Pulmonary artery endothelial cell (primary cell): ENCODE results near the gene KTI12. TPM values are rescaled to one million over a fixed set of nuclear protein-coding genes. Genes with fewer than 3 reads are reported as not detected.
A peak's percentile ranks its signal among the peaks of the same experiment; 100 is the strongest.
"Not testable (repeated sequence)": the region's sequence is repeated elsewhere in the genome, so short reads cannot be mapped to it uniquely, and the experiment has no call there.

Experiments used
- DNase-seq: peaks from one replicate; pipeline ENCODE4 v3.0.0-alpha.2; 2011; ENCODE audit warnings: low read depth, low spot score
- total RNA-seq: library from RNA; depleted of rRNA; stranded (reverse); fragments of >200 nt; gene quantifications from 2 replicates; pipeline ENCODE4 v1.2.3, GENCODE V29; 2014

Gene KTI12
- total RNA-seq, 1 donor from 2014 or later, result 12.1 TPM

DNA sequence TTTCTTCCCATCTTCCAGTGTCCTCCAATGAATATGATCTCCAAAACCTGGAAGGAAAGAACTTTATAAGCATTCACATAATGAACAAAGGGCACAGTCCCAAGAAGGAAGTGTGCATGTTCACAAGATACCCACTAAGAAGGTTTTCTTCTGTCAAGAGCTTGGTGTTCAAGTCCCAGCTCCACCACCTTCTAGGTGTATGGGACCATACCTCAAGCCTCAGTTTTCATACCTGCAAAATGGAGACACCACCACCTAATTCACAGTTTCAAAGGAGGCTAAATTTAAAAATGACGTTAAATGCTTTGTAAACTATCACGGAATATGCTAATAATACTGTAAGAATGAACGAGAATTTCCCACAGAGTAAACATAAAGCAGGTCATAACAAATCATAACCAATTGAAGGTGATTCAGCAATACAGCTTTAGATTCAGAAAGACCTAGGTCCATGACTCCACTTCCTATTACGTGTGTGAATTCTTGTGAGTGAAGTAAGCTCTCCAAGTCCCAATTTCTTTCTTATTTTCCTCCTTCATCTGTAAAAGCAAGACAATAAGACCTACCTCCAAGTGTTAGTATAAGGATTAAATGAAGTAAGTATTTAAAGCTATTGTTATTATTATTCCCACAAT, 8.1 kb upstream of the KTI12 start:
- no peak for DNase-seq

DNA sequence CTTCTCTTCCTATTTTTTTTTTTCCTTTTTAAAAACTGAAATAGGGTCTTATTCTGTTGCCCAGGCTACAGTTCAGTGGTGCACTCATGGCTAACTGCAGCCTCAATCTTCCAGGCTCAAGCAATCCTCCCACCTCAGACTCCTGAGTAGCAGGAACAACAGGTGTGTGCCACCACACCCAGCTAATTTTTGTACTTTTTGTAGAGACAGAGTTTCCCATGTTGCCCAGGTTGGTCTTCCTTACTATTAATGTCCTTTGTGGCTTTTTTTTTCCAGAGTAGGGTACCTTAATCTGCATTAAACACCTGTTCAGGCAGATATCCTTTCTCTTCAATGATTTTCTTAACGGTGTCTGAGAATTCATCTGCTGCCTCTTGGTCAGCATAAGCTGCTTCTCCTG, 4.3 kb upstream of the KTI12 start:
- no peak for DNase-seq

DNA sequence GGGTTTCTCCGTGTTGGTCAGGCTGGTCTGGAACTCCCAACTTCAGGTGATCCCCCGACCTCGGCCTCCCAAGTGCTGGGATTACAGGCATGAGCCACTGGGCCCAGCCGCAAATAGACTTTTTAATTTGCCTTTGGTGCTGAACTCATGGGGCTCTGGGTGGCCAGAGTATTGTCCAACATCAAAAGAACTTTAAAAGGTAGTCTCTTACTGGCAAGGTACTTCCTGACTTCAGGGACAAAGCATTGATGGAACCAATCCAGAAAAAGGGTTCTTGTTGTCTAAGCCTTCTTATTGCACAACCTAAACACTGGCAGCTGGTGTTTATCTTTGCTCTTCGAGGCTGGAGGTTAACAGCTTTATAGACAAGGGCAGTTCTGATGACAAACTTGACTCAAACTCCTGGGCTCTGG, 3.8 kb upstream of the KTI12 start:
- no peak for DNase-seq

DNA sequence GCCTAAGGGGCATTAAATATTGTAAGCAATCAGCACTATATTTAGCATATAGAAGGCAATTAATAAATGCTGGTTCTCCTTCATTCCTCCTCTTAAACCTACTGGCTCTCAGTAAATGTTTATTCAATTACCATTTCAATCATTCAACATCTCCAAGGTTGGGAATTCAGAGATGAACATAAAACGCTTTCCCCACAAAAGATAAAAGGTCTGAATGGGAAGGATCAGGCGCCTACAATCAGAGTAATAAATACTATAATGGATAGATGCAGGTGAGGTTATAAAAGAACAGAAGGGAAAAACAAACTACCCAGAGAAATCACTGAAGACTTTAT, 407 bp upstream of the KTI12 start:
- no peak for DNase-seq

DNA sequence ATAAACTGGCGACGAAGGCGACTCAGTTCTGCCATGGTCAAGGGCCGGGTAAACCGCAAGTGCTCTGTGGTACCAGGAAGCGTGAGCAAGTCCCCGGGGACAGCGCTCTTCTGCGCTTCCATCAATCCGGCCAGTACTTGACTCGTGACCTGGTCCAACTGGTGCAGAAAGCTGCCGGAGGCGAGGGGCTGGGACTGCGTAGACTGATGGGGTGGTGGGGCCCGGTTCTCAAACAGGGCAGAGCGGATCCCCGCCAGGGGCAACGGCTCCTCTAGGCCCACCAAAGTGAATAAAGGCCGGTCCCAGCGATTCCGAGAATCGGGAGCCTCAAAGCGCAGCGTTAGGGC, 852 bp downstream of the KTI12 start:
- no peak for DNase-seq

DNA sequence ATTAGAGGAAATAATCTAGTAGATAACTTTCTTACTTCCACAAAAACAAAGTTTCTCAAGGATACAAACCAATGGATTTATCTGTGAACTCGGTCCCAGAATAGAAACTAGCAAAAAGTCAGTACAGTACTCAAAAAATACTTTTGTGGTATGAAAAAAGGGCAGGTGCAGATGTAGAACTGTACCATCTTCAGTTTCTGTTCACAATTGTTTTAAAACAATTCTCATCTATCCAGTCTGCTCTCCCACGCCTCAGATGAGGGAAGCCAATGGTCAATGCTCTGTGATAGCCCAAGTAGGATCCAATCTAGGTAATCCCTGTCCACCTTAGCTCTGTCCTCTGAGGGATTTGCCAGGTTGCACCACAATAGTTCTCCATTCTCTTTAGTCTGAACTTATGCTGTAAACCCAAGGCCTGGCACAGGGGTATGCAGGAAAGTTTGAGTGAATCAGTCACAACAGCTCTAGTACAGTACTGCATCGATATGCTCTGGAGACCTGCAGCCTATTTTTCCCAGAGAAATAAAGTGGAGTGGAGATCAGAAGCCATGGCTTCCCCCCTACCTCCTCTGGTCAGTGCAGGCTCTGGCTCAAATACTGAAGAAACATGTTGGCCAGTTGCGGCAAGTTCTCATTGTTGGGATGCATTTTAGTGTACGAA, 1.4 kb downstream of the KTI12 start:
- no peak for DNase-seq

DNA sequence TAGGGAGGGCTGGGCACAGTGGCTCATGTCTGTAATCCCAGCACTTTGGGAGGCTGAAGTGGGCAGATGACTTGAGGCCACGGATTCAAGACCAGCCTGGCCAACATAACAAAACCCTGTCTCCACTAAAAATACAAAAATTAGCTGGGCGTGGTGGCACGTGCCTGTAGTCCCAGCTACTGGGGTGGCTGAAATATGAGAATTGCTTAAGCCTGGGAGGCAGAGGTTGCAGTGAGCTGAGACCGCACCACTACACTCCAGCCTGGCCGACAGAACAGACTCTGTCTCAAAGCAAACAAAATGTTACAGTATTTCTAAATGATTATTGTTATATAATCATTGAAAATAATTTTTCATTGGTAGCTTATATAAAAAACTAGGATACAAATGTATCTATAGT, 4.8 kb downstream of the KTI12 start:
- DNase-seq, result not testable (repeated sequence)

DNA sequence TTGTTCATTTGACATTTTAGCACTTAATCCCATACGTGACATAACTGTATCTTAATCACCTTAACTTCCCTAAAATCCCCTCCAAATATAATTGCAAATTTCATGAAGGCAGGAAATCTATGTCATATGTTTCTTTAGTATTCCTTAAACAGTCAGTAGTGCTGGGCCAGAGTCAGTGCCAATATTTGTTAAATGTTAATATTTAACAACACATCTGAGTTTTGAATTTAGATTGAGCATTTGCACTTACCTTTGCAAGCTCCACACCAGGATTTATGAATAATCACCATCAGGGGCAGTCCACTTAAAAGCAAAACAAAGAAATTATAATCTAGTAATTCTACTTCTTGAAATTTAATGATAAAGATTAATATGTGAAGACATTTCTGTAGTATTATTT, 5.3 kb downstream of the KTI12 start:
- DNase-seq, result no peak

DNA sequence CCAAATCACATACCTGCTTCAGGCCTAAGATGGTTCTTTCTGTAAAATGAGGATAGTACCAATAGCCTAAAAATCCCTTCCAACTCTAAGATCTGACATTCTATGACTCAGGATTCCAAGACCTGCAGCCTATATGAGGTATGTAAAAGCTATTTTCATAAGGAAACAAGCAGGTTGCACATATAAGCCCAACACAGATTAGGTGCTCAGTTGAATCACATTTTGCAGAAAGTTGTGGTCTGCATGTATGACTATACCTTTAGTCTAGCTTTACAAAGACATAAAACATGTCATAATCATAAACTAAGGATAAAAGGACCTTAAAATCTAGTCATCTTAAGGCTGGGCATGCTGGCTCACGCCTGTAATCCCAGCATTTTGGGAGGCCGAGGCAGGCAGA, 7.3 kb downstream of the KTI12 start:
- no peak for DNase-seq

DNA sequence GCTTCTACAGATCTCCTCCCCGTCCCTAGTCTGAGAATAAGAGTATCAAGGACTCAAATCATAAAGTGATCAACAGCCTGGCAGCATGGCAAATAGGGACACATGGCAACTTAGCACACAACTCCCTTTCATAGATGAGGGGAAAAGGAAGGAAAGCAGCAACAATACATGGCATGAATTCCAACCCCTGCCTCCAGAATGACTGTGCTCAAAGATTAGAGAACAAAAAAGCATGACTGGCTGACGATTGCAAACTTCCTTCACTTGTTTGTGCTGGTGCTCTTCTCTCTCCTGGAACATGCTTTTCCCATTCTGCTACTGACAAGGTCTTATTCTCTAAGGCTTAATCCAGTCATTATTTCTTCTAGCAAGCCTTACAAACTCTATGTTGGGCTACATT, 11.5 kb downstream of the KTI12 start:
- DNase-seq, result peak; percentile 61

DNA sequence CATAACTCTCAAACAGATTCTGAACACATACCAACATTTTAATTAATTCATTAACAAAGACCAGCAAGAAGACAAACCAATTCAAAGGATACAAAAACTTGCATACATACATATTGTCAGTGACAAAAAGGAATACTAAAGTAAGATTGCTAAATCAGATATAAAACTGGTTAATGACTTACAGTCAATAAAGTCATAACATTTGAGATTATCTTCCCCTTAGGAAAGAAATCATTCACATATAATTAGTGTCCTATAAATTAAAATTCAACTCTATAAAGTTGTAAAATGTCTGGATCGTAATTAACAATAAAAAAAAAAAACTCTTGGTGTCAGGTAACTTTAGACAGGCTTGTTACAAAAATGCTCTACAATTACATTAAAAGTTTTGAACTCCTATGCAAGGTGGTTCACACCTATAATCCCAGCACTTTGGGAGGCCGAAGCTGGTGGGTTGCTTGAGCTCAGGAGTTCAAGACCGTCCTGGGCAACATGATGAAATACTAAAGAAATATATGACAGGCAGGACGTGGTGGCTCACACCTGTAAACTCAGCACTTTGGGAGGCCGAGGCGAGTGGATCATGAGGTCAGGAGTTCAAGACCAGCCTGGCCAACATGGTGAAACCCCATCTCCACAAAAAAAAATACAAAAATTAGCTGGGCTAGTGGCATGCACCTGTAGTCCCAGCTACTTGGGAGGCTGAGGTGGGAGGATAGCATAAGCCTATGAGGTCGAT, 25.4 kb downstream of the KTI12 start:
- DNase-seq, result no peak

DNA sequence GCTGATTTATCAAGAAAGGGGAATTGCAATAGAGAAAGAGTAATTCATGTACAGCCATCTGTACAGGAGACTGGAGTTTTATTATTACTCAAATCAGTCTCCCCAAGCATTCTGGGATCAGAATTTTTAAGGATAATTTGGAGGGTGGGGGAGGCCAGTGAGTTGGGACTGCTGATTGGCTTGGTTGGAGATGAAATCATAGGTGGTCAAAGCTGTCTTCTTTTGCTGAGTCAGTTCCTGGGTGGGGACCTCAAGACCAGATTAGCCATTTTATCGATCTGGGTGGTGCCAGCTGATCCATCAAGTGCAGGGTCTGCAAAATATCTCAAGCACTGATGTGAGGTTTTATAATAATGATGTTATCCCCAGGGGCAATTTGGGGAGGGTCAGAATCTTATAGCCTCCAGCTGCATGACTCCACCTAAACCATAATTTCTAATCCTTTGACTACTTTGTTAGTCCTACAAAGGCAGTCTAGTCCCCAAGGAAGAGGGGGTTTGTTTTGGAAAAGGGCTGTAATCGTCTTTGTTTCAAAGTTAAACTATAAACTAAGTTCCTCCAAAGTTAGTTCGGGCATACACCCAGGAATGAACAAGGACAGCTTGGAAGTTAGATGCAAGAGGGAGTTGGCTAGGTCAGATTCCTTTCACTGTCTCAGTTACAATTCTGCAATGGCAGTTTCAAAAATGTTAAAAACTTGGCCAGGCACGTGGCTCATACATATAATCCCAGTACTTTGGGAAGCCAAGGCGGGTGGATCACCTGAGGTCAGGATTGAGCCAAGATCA, 26.2 kb downstream of the KTI12 start:
- DNase-seq, result no peak

DNA sequence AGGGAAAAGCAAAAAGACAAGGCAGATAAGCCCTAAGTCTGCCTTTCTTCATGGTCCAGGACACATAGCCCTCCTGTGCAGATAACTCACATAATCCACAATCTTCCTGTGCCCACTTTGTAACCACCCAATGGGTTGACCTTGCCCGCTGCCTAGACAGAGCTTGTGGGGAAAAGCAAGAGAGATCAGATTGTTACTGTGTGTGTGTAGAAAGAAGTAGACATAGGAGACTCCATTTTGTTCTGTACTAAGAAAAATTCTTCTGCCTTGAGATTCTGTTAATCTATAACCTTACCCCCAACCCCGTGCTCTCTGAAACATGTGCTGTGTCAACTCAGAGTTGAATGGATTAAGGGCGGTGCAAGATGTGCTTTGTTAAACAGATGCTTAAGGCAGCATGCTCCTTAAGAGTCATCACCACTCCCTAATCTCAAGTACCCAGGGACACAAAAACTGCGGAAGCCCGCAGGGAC, 27.5 kb downstream of the KTI12 start:
- DNase-seq, result not testable (repeated sequence)

DNA sequence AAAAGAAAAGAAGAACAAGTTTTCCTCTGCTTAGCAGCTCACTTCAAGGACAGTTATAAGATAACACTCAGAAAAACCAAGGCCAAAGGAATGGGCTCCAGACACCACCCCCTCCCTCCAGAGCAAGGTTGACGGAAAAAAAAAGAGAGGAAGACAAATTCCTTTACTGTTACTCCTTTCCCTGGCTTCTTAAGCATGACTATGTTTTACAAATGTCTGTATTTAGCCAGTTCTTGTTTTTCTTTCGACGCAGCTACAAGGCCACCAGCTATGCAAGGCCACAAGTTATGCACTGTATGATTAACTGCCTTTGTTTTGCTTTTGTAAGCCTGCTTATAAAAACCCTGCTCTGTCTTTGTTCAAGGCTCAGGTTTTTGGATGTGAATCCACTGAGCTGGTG, 28.1 kb downstream of the KTI12 start:
- DNase-seq, result not testable (repeated sequence)

DNA sequence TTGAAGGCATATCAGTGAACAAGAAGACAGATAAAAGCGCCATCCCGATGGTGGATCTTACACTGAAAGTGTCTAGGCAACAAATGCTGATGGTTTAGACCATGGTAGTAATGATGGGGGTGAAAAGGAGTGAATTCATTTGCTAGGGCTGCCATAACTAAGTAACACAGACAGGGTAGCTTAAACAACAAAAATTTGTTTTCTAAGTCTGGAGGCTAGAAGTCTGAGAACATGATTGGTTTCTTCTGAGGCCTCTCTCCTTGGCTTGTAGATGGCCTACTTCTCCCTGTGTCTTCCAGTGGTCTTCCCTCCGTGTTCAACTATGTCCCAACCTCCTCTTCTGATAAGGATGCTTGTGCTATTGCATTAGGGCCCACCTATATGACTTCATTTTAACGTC, 29.7 kb downstream of the KTI12 start:
- no peak for DNase-seq

DNA sequence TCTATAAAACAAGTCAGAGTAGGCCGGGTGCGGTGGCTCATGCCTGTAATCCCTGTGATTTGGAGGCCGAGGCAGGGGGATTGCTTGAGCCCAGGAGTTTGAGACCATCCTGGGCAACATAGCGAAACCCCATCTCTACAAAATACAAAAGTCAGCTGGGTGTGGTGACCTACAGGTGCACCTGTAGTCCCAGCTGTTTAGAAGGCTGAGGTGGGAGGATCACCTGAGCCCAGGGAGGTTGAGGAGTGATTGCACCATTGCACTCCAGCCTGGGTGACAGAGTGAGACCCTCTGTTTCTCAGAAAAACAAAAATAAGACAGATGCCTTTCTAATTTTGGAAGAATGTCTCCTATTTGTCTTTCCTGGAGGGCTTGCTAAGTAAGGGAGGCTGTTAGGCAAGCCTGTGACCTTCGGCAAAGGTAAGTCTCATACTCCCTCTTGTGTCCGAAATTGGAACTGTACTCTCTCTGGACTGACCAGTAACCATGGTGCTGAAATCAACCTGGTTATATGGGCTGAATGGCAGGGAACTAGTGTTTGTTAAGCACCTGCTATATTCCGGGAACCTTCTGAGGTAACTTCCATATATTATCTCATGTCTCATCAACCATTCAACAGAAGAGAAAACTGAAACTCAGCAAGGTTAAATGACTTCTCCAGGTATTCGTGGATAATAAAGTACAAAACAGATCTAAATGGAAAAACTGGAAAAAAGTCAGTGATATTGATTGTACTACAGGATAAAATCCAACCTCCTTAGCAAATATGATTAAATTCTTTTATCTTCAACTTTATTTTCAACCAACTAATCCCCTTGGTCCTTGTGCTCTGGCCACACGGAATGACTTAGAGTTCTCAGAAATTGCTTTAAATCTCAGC, 31.3 kb downstream of the KTI12 start:
- peak; percentile 78 for DNase-seq

DNA sequence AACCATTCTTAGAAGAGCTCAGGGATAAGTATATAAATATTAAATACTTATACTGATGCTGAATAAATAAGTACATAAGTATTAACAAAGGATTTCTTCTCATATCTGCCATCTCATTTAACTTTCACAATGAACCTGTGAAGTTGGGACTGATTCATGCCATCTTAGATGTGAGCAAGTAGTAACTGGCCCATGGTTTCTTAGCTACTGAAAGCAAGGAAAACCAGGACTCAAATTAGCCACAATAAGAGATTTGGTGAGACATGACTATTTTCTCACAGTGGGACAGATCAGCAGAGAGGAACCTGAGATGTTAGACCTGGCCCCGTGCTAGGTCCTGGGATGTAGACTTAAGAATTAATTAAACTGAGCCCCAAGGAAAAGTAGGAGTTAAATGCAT, 34.9 kb downstream of the KTI12 start:
- no peak for DNase-seq

DNA sequence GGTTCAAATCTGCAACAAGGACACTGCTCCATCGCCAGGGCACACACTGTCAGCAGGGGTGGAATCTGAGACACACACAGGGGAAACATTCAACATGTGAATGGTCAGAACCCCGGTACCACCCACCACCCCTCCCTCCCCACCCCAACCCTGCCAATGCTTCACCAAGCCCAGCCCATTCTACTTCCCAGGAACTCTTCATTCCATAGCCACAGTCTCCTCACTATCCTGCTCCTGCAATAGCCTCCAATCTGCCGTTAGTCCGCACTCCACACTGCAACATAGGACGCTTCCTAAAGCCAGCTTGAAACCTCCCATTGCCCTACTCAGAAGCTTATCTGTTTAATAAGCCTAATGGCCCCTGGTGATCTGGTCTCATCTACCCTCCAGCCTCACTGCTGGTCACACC, 35.6 kb downstream of the KTI12 start:
- no peak for DNase-seq

DNA sequence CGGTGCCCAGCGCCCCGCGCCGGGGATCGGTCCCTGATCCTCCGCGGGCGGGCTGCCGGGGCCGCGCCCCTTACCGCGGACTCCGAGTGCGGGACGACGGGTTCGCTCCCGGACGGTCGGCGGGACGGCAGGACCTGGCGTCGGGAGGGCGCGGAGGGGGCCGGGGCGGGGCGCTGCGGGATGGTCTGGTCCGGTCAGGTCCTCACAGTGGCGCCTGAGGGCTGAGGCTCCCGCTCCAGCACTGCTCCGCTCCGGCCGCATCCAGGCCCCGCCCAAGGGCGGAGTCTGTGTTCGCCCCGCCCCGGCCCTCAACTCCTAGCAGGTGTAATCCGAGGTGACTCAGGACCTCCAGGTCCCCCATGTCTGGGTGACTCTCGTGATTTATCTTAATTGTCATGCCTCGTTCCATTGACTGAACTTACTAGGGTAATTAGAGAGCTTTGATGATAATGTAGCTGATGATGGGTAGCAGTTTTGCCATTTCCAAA, 43.1 kb downstream of the KTI12 start, which contains the start of gene RAB3B:
Gene RAB3B, minus strand, starts transcription at position 223 of the 488 bp plus-strand sequence. CDS start 13,583 bp downstream, outside the sequence.
- no peak for DNase-seq

DNA sequence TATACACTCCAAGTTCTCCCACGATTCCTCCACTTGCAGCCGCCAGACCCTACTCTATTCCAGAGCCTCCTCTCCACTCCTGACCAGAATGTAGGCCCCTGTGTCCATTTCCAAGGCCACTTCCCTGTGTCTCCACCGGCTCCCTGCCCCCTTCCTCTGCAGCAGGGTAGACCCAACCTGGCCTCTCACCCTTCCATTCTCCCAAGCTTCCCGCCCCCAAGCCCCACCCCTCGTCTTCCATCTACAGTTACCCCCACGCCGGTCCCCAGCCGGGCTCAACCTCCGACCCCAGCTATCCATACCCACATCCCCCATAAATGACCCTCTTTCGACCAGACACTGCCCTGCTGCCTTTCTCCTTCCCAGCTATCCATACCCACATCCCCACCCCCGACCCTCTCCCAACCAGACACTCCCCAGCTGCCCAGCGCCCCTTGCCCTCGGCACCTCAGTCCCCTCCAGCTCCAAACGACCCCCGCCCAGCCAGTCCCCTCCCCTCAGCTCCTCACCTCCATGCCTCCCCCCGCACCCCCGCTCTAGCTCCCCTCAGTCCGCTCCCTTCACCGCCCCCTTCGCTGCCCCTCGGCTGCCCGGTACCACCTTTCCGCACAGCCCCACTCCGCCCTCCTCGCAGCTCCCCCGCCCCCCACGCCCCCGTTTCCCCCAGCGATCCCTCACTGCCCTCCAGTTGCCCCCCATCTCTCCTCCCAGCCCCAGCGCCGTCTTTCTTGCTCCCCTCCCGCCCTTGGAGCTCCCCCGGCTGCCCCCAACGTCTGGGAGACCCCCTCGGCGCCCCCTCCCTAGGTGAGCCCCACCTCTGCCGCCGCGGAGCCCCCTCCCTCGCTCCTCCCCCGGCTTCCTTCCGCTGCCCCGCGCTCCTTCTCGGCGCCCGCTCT, 43.8 kb downstream of the KTI12 start:
- no peak for DNase-seq
